ENCODE results near the gene ARHGAP45. TPM values are rescaled to one million over a fixed set of nuclear protein-coding genes. Genes with fewer than 3 reads are reported as not detected.

The ARHGAP45 gene
- total and polyA plus RNA-seq, 9 of the 15 experiments (the other 6 are each of a cell fraction or from before 2014, with no cell fraction given): 0.08 to 22.1 (median 4.2) TPM

GRCh38 chr19:1104311-1105007 lies 37.5 kb downstream of the ARHGAP45 start (continued):
- no peak for TF ChIP-seq CREB5 (CRISPR knock-in tag; IDR thresholded peaks at IDR 0.05)
- no peak for TF ChIP-seq IRF2 (CRISPR knock-in tag; IDR thresholded peaks at IDR 0.05)
- TF ChIP-seq, protein P1, sequence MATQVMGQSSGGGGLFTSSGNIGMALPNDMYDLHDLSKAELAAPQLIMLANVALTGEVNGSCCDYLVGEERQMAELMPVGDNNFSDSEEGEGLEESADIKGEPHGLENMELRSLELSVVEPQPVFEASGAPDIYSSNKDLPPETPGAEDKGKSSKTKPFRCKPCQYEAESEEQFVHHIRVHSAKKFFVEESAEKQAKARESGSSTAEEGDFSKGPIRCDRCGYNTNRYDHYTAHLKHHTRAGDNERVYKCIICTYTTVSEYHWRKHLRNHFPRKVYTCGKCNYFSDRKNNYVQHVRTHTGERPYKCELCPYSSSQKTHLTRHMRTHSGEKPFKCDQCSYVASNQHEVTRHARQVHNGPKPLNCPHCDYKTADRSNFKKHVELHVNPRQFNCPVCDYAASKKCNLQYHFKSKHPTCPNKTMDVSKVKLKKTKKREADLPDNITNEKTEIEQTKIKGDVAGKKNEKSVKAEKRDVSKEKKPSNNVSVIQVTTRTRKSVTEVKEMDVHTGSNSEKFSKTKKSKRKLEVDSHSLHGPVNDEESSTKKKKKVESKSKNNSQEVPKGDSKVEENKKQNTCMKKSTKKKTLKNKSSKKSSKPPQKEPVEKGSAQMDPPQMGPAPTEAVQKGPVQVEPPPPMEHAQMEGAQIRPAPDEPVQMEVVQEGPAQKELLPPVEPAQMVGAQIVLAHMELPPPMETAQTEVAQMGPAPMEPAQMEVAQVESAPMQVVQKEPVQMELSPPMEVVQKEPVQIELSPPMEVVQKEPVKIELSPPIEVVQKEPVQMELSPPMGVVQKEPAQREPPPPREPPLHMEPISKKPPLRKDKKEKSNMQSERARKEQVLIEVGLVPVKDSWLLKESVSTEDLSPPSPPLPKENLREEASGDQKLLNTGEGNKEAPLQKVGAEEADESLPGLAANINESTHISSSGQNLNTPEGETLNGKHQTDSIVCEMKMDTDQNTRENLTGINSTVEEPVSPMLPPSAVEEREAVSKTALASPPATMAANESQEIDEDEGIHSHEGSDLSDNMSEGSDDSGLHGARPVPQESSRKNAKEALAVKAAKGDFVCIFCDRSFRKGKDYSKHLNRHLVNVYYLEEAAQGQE (IDR thresholded peaks at IDR 0.05; ENCODE audit: borderline replicate concordance): 0 out of 2 replicates have a peak, but pooled peaks have one; percentile 9
- TF ChIP-seq, protein P1 (CRISPR knock-in tag; IDR thresholded peaks at IDR 0.05; ENCODE audit: low read depth): no peak; the same call in 1 of the 2 replicates
- 0 out of 2 replicates have a peak, but pooled peaks have one; percentile 12 for TF ChIP-seq JUN (IDR thresholded peaks at IDR 0.05; ENCODE audit: borderline replicate concordance, low read depth, low read length)
- no peak for TF ChIP-seq JUN (CRISPR knock-in tag; IDR thresholded peaks at IDR 0.05; ENCODE audit: borderline replicate concordance)
- TF ChIP-seq COPS2 (conservative IDR thresholded peaks at IDR 0.05): no peak
- TF ChIP-seq, protein P2, sequence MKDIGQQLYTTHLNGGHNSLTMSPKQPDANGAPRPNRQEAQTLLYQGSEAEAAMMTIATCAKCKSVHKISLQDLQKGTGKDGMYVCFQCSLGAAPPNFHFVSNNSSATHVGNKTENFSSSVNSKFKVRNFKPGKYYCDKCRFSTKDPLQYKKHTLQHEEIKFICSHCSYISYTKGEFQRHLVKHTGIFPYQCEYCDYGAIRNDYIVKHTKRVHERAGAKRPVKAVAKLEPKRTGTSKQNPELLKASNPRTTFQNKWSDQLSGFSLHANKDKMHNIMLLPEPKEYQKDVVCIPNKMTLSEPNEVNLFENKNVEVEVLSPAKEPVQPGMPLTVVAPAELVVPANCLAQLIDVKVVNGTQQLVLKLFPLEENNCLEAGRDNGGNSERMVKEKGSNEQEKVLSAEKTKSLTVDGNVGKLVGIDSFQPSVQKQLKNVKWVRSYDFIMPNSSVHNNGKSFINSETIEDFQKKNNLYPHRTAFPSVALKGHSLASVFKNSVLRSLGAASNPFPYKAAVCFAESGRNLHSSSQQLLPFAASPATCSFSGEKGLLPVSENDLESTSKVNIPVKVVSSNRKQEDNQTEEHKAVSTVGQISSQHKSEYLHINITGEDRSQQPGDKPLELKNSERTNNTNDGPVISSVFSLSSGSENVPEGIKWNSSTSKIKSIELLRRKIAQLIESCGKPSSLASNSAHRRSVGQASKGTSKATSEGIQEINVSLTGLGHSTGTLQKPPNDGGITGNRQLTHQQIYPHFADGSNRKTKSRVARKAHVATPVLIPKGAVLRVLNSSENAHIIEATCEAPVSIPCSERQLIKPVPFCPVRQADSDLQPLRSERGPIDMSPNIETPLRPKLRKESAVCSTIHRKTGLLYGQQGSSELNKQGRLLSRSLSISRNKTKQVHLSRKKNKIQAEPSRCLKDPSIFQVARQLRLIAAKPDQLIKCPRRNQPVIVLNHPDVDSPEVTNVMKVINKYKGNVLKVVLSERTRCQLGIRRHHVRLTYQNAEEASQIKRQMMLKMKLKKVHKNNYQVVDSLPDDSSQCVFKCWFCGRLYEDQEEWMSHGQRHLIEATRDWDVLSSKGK (CRISPR knock-in tag; IDR thresholded peaks at IDR 0.05): no peak
- no peak for TF ChIP-seq ARID1B (IDR thresholded peaks at IDR 0.05)
- TF ChIP-seq ETS2 (tag; IDR thresholded peaks at IDR 0.05; ENCODE audit: borderline replicate concordance, poor library complexity, severe bottlenecking): no peak
- no peak for TF ChIP-seq MCM7 (IDR thresholded peaks at IDR 0.05)
- no peak for TF ChIP-seq ILK (tag; IDR thresholded peaks at IDR 0.05; ENCODE audit: borderline replicate concordance, low read depth)
- no peak for TF ChIP-seq ZNF217 (CRISPR knock-in tag; IDR thresholded peaks at IDR 0.05)
- TF ChIP-seq BHLHE40 (IDR thresholded peaks at IDR 0.05; ENCODE audit: low read length): peak; percentile 63
- TF ChIP-seq TBL1XR1 (IDR thresholded peaks at IDR 0.05; ENCODE audit: low read length in 2 of 2): no peak
- no peak for TF ChIP-seq ZNF3 (CRISPR knock-in tag; IDR thresholded peaks at IDR 0.05)
